ENCODE measurements around the gene ECPAS. TPM values are rescaled to one million over a fixed set of nuclear protein-coding genes. Genes with fewer than 3 reads are reported as not detected.

ECPAS gene
- total and polyA plus RNA-seq, 2 donors: 21.3 to 24.2 TPM

DNA sequence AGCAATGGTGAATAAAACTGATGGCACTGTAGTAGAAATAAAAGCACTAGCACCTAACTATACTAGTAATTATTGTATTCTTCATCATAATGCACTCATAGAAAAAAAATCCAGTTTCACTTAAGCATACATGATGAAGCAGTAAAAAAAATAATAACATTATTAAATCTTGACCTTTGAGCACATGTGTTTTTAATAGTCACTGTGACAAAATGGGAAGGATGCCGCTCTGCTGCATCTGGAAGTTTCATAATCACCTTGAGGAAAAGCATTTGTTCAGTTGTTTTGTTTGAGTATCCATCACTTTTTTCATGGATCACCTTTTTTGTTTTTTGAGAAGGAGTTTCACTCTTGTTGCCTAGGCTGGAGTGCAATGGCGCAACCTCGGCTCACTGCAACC lies 167.4 kb downstream of the ECPAS start:
- Histone ChIP-seq H3K27ac (ENCODE audit: low read depth in 1 of 2, low read length in 1 of 2) (no peak overlapping the region), H3K4me1 (ENCODE audit: control insufficient read depth in 2 of 2, insufficient read depth in 2 of 2, low read length in 2 of 2) (no peaks in the 10 kb centered on the region), H3K4me3 (ENCODE audit: low read length in 2 of 2) (no peak overlapping the region), H3K9me3 (ENCODE audit: control insufficient read depth in 2 of 2, insufficient read depth in 1 of 2, low read length in 1 of 2) (no peaks in the 10 kb centered on the region), H3K36me3 (ENCODE audit: control insufficient read depth in 2 of 2, insufficient read depth in 2 of 2, low read length in 1 of 2) (no peaks in the 10 kb centered on the region), H3K27me3 (ENCODE audit: control insufficient read depth in 2 of 2, insufficient read depth in 1 of 2, low read length in 1 of 2) (no peaks in the 10 kb centered on the region)
- 85% methylated on average over 3 of the region's 3 CpGs for WGBS
- no peak for DNase-seq (ENCODE audit: low read depth in 6 of 9, low spot score in 9 of 9)

Other genes with a start within 250 kb of the ECPAS start
- not detected for gene OR2K2, start 154.2 kb downstream of the ECPAS start, total RNA-seq
- gene OR2K2, start 154.2 kb downstream of the ECPAS start, polyA plus RNA-seq: not detected
- 2.6 TPM for gene ZNF483, start 40.8 kb upstream of the ECPAS start, total RNA-seq
- 1.1 TPM for gene ZNF483, start 40.8 kb upstream of the ECPAS start, polyA plus RNA-seq
- gene PTGR1, start 115.3 kb upstream of the ECPAS start, total RNA-seq: 8.0 TPM
- gene PTGR1, start 115.3 kb upstream of the ECPAS start, polyA plus RNA-seq: 16.5 TPM
- 3.5 TPM for gene DNAJC25, start 147.0 kb upstream of the ECPAS start, total RNA-seq
- gene DNAJC25, start 147.0 kb upstream of the ECPAS start, polyA plus RNA-seq: 8.8 TPM
- 19.5 TPM for gene GNG10, start 177.2 kb upstream of the ECPAS start, total RNA-seq
- gene GNG10, start 177.2 kb upstream of the ECPAS start, polyA plus RNA-seq: 68.0 TPM

Measured in thymus (tissue), 11 donors.